IMR-90 (cell line): ENCODE data around the gene SPATA24. TPM values are rescaled to one million over a fixed set of nuclear protein-coding genes. Genes with fewer than 3 reads are reported as not detected.

Source experiments
- ATAC-seq: fragments of 200-7000 bp; cut with Tn5 transposase; 2 replicates; pipeline ENCODE4 v1.9.1; 2020; ENCODE audit warnings: low read depth, mild to moderate bottlenecking, moderate library complexity
- BruUV-seq: library from RNA; stranded (reverse); fragments of 400-500 nt; replicated peaks from 2 replicates; lab custom pipeline; 2021; lab: Mats Ljungman, UMichigan
- CTCF ChIA-PET: fragments of 300-600 bp; formaldehyde crosslinking; extraction: SDS; loops from one replicate; lab custom pipeline; 2021; ENCODE audit warnings: antibody characterized with exemption; lab: Yijun Ruan, JAX
- POLR2A ChIA-PET: fragments of 300-600 bp; sonication (Branson Sonifier 250); formaldehyde crosslinking; loops from one replicate; lab custom pipeline; 2022; ENCODE audit warnings: antibody characterized with exemption; ENCODE audit not compliant: unreplicated experiment; lab: Charles Lee
- DNase-seq: peaks from one replicate; pipeline ENCODE4 v3.0.0; 2013
- H2AFZ ChIP-seq: replicated peaks from 2 replicates; pipeline ENCODE3; 2013; ENCODE audit warnings: low read length, mild to moderate bottlenecking; ENCODE audit not compliant: poor library complexity
- H2AK5ac ChIP-seq: 2 replicates; pipeline ENCODE4 v1.6.1; 2013; ENCODE audit warnings: low read depth, low read length, inconsistent platforms
- H2AK9ac ChIP-seq: replicated peaks from 2 replicates; pipeline ENCODE3; 2013; ENCODE audit warnings: mild to moderate bottlenecking, low read depth, low read length, moderate library complexity; ENCODE audit not compliant: poor library complexity
- H2BK120ac ChIP-seq: 2 replicates; pipeline ENCODE4 v1.6.1; 2013; ENCODE audit warnings: low read depth, low read length, inconsistent platforms
- H2BK15ac ChIP-seq: 3 replicates; pipeline ENCODE4 v1.6.1; 2013; ENCODE audit warnings: low read depth, low read length, inconsistent platforms
- H2BK20ac ChIP-seq: 2 replicates; pipeline ENCODE4 v1.6.1; 2013; ENCODE audit warnings: low read depth, mild to moderate bottlenecking, inconsistent platforms, low read length, moderate library complexity
- H2BK5ac ChIP-seq: 2 replicates; pipeline ENCODE4 v1.6.1; 2013; ENCODE audit warnings: mild to moderate bottlenecking, low read depth, low read length, inconsistent platforms; ENCODE audit not compliant: poor library complexity, severe bottlenecking
- H3K14ac ChIP-seq: replicated peaks from 2 replicates; pipeline ENCODE4 v1.6.1; 2013; ENCODE audit warnings: low read depth, low read length, inconsistent platforms
- H3K18ac ChIP-seq: 2 replicates; pipeline ENCODE4 v1.6.1; 2013; ENCODE audit warnings: low read depth, low read length, control low read depth
- H3K23ac ChIP-seq: 2 replicates; pipeline ENCODE4 v1.6.1; 2013; ENCODE audit warnings: low read depth, low read length, inconsistent platforms
- H3K27ac ChIP-seq: 2 replicates; pipeline ENCODE4 v1.5.1; 2013; ENCODE audit warnings: mild to moderate bottlenecking, control low read depth, low read length; ENCODE audit not compliant: insufficient read depth
- H3K27me3 ChIP-seq: 2 replicates; pipeline ENCODE4 v1.6.1; 2013; ENCODE audit warnings: low read length; ENCODE audit not compliant: control insufficient read depth, insufficient read depth
- H3K36me3 ChIP-seq: 2 replicates; pipeline ENCODE4 v1.6.1; 2013; ENCODE audit warnings: low read length, mixed read lengths; ENCODE audit not compliant: control insufficient read depth, insufficient read depth
- H3K4ac ChIP-seq: 2 replicates; pipeline ENCODE4 v1.6.1; 2013; ENCODE audit warnings: low read depth, low read length, inconsistent platforms
- H3K4me1 ChIP-seq: 2 replicates; pipeline ENCODE4 v1.6.1; 2013; ENCODE audit warnings: low read length, mixed read lengths; ENCODE audit not compliant: control insufficient read depth, insufficient read depth
- H3K4me2 ChIP-seq: 2 replicates; pipeline ENCODE4 v1.6.1; 2013; ENCODE audit warnings: low read depth, mild to moderate bottlenecking, control low read depth, low read length, moderate library complexity
- H3K4me3 ChIP-seq: 2 replicates; pipeline ENCODE4 v1.5.1; 2013; ENCODE audit warnings: low read depth, mild to moderate bottlenecking, control low read depth, low read length, moderate library complexity; ENCODE audit not compliant: insufficient read depth
- H3K56ac ChIP-seq: 2 replicates; pipeline ENCODE4 v1.6.1; 2013; ENCODE audit warnings: low read length, inconsistent platforms; ENCODE audit not compliant: insufficient read depth; ENCODE audit errors: extremely low read depth
- H3K79me1 ChIP-seq, 2 experiments: 2 replicates each; pipeline ENCODE4 v1.6.1; 2013; ENCODE audit warnings: low read length in 2 of 2, inconsistent platforms in 1 of 2, low read depth in 1 of 2
- H3K9ac ChIP-seq: 2 replicates; pipeline ENCODE4 v1.6.1; 2013; ENCODE audit warnings: low read depth, low read length, control low read depth
- H3K9me1 ChIP-seq: 2 replicates; pipeline ENCODE4 v1.6.1; 2013; ENCODE audit warnings: low read length, inconsistent platforms; ENCODE audit not compliant: insufficient read depth
- H3K9me3 ChIP-seq: 2 replicates; pipeline ENCODE4 v1.6.1; 2013; ENCODE audit warnings: low read length; ENCODE audit not compliant: control insufficient read depth, insufficient read depth
- H4K20me1 ChIP-seq: 2 replicates; pipeline ENCODE4 v1.6.1; 2013; ENCODE audit warnings: low read length, inconsistent platforms; ENCODE audit not compliant: insufficient read depth
- H4K5ac ChIP-seq: 2 replicates; pipeline ENCODE4 v1.6.1; 2013; ENCODE audit warnings: mild to moderate bottlenecking, low read depth, low read length, control low read depth
- H4K8ac ChIP-seq, 2 experiments: 2 replicates each; pipeline ENCODE4 v1.6.1; 2013; ENCODE audit warnings: low read depth in 2 of 2, low read length in 2 of 2, control low read depth in 1 of 2, inconsistent platforms in 1 of 2
- H4K91ac ChIP-seq: 2 replicates; pipeline ENCODE4 v1.6.1; 2013; ENCODE audit warnings: low read depth, low read length, inconsistent platforms; ENCODE audit not compliant: insufficient read depth
- NFE2L2 ChIP-seq: fragments of 150-350 bp; IDR thresholded peaks from 2 replicates; pipeline ENCODE4 v1.6.1; 2016; ENCODE audit warnings: low read depth, mild to moderate bottlenecking, low read length
- SMC3 ChIP-seq: fragments of 150-350 bp; IDR thresholded peaks from 2 replicates; pipeline ENCODE4 v1.6.1; 2016; ENCODE audit warnings: low read depth, mild to moderate bottlenecking, antibody characterized with exemption, low read length, moderate library complexity
- WGBS, 2 experiments: methylation state at CpG; one replicate each; pipeline versions ENCODE4 v1.1.5 to v1.1.7; 2013; ENCODE audit warnings: missing lambda C conversion rate in 2 of 2; ENCODE audit not compliant: insufficient read length in 1 of 2; ENCODE audit errors: extremely low coverage in 2 of 2; 5-methylcytosine and 5-hydroxymethylcytosine counted together
- dilution Hi-C: fragments of 300-500 bp; cut with HindIII; formaldehyde crosslinking; loops from one replicate; pipeline ENCODE4 v1.14.3; 2018; ENCODE audit warnings: low sequenced_read_pairs; ENCODE audit not compliant: unreplicated experiment
- in situ Hi-C: fragments of 300-500 bp; cut with MboI; formaldehyde crosslinking; loops from 3 replicates; pipeline ENCODE4 v1.14.3; 2019; ENCODE audit warnings: low sequenced_read_pairs, inconsistent platforms, mixed read lengths
- intact Hi-C: fragments of 100-400 bp; cut with micrococcal nuclease; formaldehyde crosslinking; loops from 2 replicates; pipeline ENCODE4 v1.10.0; 2022
- polyA plus RNA-seq, 3 experiments: library from polyadenylated mRNA; depleted of rRNA; stranded (reverse); fragments of >200 nt; gene quantifications; 2 replicates each; pipeline ENCODE4 v1.2.3, GENCODE V29; 2012; ENCODE audit warnings: low replicate concordance in 1 of 3
- total RNA-seq: library from RNA; depleted of rRNA; stranded (reverse); fragments of >200 nt; gene quantifications from 2 replicates; pipeline ENCODE4 v1.2.3, GENCODE V29; 2012
- TF ChIP-seq, protein P1 (sequence below): fragments of 150-350 bp; IDR thresholded peaks from 2 replicates; pipeline ENCODE4 v1.6.1; 2017; ENCODE audit warnings: mild to moderate bottlenecking, antibody characterized with exemption, low read length, low read depth
- TF ChIP-seq, protein P2 (sequence below): conservative IDR thresholded peaks from 2 replicates; pipeline ENCODE4 v1.5.1; 2012; ENCODE audit warnings: mild to moderate bottlenecking, low read depth, low read length, improper control_type of control experiment
- TF ChIP-seq, protein P3 (sequence below): fragments of 150-350 bp; IDR thresholded peaks from 2 replicates; pipeline ENCODE4 v1.6.1; 2016; ENCODE audit warnings: low read depth, mild to moderate bottlenecking, low read length, moderate library complexity, borderline replicate concordance

The SPATA24 gene
- total and polyA plus RNA-seq, 2 of the 4 experiments (the other 2 are of a cell fraction), result 4.1 to 4.3 TPM

- intact Hi-C loops (no loop called here), in situ Hi-C loops (no loop called here), dilution Hi-C loops (no loop called here)
- Histone ChIP-seq H3K23ac (no peak overlapping the region), H3K56ac (no peak overlapping the region), H2AFZ (no peak overlapping the region), H3K4ac (no peak overlapping the region), H3K4me2 (no peak overlapping the region), H3K9me1 (no peaks in the 10 kb centered on the region), H3K79me1 (no peaks in the 10 kb centered on the region), H2AK9ac (peak overlapping the region; percentile 37), H4K91ac (no peak overlapping the region), H2BK15ac (no peak overlapping the region), H3K9ac (no peak overlapping the region), H3K36me3 (no peaks in the 10 kb centered on the region), H3K27me3 (peaks cover 28% of the 10 kb centered on the region), H3K27ac (no peak overlapping the region), H2BK120ac (no peak overlapping the region), H3K18ac (no peak overlapping the region), H4K5ac (no peak overlapping the region), H4K8ac (no peak overlapping the region), H2BK20ac (no peak overlapping the region), H3K14ac (no peak overlapping the region), H4K20me1 (no peaks in the 10 kb centered on the region), H2AK5ac (no peak overlapping the region; the same call in 1 of the 2 replicates), H2BK5ac (no peak overlapping the region), H3K4me3 (no peak overlapping the region), H3K9me3 (peaks cover 16% of the 10 kb centered on the region; the same call in 1 of the 2 replicates), H3K4me1 (peaks cover 2% of the 10 kb centered on the region; the same call in 1 of the 2 replicates)
- POLR2A ChIA-PET, result no interaction called here
- BruUV-seq, result no TSS peak
- no peak for DNase-seq
- no peak for ATAC-seq
- CTCF ChIA-PET, result no interaction called here
- TF ChIP-seq, protein P1, sequence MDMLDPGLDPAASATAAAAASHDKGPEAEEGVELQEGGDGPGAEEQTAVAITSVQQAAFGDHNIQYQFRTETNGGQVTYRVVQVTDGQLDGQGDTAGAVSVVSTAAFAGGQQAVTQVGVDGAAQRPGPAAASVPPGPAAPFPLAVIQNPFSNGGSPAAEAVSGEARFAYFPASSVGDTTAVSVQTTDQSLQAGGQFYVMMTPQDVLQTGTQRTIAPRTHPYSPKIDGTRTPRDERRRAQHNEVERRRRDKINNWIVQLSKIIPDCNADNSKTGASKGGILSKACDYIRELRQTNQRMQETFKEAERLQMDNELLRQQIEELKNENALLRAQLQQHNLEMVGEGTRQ, result no peak
- TF ChIP-seq SMC3 (no peak), NFE2L2 (no peak)
- TF ChIP-seq, protein P2, sequence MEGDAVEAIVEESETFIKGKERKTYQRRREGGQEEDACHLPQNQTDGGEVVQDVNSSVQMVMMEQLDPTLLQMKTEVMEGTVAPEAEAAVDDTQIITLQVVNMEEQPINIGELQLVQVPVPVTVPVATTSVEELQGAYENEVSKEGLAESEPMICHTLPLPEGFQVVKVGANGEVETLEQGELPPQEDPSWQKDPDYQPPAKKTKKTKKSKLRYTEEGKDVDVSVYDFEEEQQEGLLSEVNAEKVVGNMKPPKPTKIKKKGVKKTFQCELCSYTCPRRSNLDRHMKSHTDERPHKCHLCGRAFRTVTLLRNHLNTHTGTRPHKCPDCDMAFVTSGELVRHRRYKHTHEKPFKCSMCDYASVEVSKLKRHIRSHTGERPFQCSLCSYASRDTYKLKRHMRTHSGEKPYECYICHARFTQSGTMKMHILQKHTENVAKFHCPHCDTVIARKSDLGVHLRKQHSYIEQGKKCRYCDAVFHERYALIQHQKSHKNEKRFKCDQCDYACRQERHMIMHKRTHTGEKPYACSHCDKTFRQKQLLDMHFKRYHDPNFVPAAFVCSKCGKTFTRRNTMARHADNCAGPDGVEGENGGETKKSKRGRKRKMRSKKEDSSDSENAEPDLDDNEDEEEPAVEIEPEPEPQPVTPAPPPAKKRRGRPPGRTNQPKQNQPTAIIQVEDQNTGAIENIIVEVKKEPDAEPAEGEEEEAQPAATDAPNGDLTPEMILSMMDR, result no peak
- TF ChIP-seq, protein P3, sequence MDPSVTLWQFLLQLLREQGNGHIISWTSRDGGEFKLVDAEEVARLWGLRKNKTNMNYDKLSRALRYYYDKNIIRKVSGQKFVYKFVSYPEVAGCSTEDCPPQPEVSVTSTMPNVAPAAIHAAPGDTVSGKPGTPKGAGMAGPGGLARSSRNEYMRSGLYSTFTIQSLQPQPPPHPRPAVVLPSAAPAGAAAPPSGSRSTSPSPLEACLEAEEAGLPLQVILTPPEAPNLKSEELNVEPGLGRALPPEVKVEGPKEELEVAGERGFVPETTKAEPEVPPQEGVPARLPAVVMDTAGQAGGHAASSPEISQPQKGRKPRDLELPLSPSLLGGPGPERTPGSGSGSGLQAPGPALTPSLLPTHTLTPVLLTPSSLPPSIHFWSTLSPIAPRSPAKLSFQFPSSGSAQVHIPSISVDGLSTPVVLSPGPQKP, result no peak
- 100% methylated on average over 1 of the region's 8 CpGs; no CpG with 5 or more reads in 1 of the 2 experiments for WGBS, 2 experiments
These were observed 7.2 kb downstream of the SPATA24 start for GRCh38 chr5:139396691-139397090.
